ENCODE data around the gene CCDC24. TPM values are rescaled to one million over a fixed set of nuclear protein-coding genes. Genes with fewer than 3 reads are reported as not detected.

CCDC24 gene
- total RNA-seq, 4 donors from 2014 or later, result 1.6 to 6.1 (median 2.7) TPM

GRCh38 chr1:43960798-43961197, 30.6 kb upstream of the CCDC24 start:
- 89 to 92% methylated on average over 8 of the region's 8 CpGs for WGBS, 2 donors
- TF ChIP-seq POLR2A (IDR thresholded peaks at IDR 0.05) (no peak), CTCF (IDR thresholded peaks at IDR 0.05) (no peak)
- DNase-seq (ENCODE audit: low spot score in 2 of 2), result no peak
- H3K4me3 ChIP-seq (ENCODE audit: low read depth, poor library complexity, severe bottlenecking), result no peak overlapping the region
- intact Hi-C loops (cut with DNase I; ENCODE audit: low total_unique reads), result no loop called here

- TF ChIP-seq POLR2A (IDR thresholded peaks at IDR 0.05) (no peak), CTCF (IDR thresholded peaks at IDR 0.05) (no peak)
Measured at GRCh38 chr1:43961692-43962091, 29.7 kb upstream of the CCDC24 start.

GRCh38 chr1:43962324-43962723, 29.1 kb upstream of the CCDC24 start:
- TF ChIP-seq CTCF (IDR thresholded peaks at IDR 0.05) (no peak), POLR2A (IDR thresholded peaks at IDR 0.05) (no peak)
- DNase-seq (ENCODE audit: low spot score in 2 of 2), result no peak
- H3K4me3 ChIP-seq (ENCODE audit: low read depth, poor library complexity, severe bottlenecking), result no peak overlapping the region
- WGBS, 2 donors, result 83 to 87% methylated on average over 2 of the region's 2 CpGs
- intact Hi-C loops (cut with DNase I; ENCODE audit: low total_unique reads), result no loop called here

More at GRCh38 chr1:43961692-43962091, 29.7 kb upstream of the CCDC24 start:
- intact Hi-C loops (cut with DNase I; ENCODE audit: low total_unique reads), result no loop called here
- WGBS, 2 donors, result 91 to 93% methylated on average over 3 of the region's 3 CpGs
- DNase-seq (ENCODE audit: low spot score in 2 of 2), result no peak
- H3K4me3 ChIP-seq (ENCODE audit: low read depth, poor library complexity, severe bottlenecking), result no peak overlapping the region

GRCh38 chr1:43963006-43963405, 28.4 kb upstream of the CCDC24 start:
- TF ChIP-seq CTCF (IDR thresholded peaks at IDR 0.05) (no peak), POLR2A (IDR thresholded peaks at IDR 0.05) (no peak)
- no peak for DNase-seq (ENCODE audit: low spot score in 2 of 2)
- intact Hi-C loops (cut with DNase I; ENCODE audit: low total_unique reads), result no loop called here
- 88 to 93% methylated on average over 3 of the region's 3 CpGs for WGBS, 2 donors
- no peak overlapping the region for H3K4me3 ChIP-seq (ENCODE audit: low read depth, poor library complexity, severe bottlenecking)

- H3K4me3 ChIP-seq (ENCODE audit: low read depth, poor library complexity, severe bottlenecking), result no peak overlapping the region
- no peak for DNase-seq (ENCODE audit: low spot score in 2 of 2)
- 89 to 91% methylated on average over 5 of the region's 5 CpGs for WGBS, 2 donors
- intact Hi-C loops (cut with DNase I; ENCODE audit: low total_unique reads), result no loop called here
- no peak for TF ChIP-seq CTCF (IDR thresholded peaks at IDR 0.05)
- no peak for TF ChIP-seq POLR2A (IDR thresholded peaks at IDR 0.05)
Measured at GRCh38 chr1:43963890-43964289, 27.5 kb upstream of the CCDC24 start.

- TF ChIP-seq POLR2A (IDR thresholded peaks at IDR 0.05) (no peak), CTCF (IDR thresholded peaks at IDR 0.05) (no peak)
- 93 to 94% methylated on average over 2 to 3 of the region's 3 CpGs for WGBS, 2 donors
- intact Hi-C loops (cut with DNase I; ENCODE audit: low total_unique reads), result no loop called here
- H3K4me3 ChIP-seq (ENCODE audit: low read depth, poor library complexity, severe bottlenecking), result no peak overlapping the region
- DNase-seq (ENCODE audit: low spot score in 2 of 2), result no peak
Measured at GRCh38 chr1:43965316-43965715, 26.1 kb upstream of the CCDC24 start.
